GM12873 (cell line): ENCODE measurements around the gene VAMP4.

ENCODE experiments used
- TF ChIP-seq, protein P1 (sequence below): IDR thresholded peaks from 2 replicates; pipeline ENCODE4 v1.5.1; 2012; ENCODE audit warnings: low read depth, mild to moderate bottlenecking, moderate library complexity, low read length, control low read depth; ENCODE audit not compliant: insufficient read depth; ENCODE audit errors: missing control alignments

The VAMP4 gene

DNA sequence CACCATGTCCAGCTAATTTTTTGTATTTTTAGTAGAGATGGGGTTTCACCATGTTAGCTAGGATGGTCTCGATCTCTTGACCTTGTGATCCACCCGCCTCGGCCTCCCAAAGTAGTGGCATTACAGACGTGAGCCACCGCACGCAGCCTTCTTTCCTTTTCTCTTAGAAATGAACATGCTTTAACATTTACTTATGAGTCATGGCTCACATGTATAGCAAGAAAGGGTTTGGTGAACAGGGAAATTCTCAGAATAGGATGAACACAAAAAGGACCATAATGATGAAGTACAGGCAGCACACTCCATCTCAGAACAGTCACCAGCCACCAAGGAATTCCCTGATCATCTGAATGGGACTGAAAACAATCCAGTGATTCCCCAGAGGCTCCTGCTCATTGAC, 9.4 kb upstream of the VAMP4 start:
- TF ChIP-seq, protein P1, sequence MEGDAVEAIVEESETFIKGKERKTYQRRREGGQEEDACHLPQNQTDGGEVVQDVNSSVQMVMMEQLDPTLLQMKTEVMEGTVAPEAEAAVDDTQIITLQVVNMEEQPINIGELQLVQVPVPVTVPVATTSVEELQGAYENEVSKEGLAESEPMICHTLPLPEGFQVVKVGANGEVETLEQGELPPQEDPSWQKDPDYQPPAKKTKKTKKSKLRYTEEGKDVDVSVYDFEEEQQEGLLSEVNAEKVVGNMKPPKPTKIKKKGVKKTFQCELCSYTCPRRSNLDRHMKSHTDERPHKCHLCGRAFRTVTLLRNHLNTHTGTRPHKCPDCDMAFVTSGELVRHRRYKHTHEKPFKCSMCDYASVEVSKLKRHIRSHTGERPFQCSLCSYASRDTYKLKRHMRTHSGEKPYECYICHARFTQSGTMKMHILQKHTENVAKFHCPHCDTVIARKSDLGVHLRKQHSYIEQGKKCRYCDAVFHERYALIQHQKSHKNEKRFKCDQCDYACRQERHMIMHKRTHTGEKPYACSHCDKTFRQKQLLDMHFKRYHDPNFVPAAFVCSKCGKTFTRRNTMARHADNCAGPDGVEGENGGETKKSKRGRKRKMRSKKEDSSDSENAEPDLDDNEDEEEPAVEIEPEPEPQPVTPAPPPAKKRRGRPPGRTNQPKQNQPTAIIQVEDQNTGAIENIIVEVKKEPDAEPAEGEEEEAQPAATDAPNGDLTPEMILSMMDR = no peak

DNA sequence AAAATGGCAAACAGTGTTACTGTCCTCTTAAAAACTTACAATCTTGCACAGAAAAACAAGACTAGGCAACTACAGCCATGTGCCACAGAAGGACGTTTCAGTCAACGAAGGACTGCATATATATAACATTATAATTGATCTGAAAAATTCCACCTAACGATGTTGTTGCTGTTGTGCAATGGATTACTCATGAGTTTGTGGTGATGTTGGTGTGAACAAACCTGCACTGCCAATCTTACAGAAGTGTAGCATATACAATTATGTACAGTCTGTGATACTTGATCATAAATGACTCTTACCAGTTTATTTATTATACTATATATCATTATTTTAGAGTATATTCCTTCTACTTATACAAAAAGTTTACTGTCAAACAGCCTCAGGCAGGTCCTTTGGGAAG, 6.8 kb upstream of the VAMP4 start:
- TF ChIP-seq, protein P1 = no peak

DNA sequence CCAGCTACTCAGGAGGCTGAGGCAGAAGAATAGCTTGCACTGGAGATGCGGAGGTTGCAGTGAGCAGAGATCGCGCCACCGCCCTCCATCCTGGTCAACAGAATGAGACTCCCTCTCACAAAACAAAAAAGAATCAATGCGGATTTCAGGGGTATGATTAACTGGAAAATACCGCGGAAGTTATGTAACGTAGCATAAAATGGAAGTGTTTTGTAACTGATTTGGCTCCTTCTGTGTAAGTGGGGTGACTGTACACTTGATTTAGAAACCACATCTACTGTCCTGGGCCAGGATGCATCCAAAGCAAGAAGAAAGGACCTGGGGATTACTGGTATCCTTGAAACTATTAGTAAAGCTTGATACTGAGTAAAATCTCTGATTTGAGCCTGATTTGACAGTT, 3.1 kb upstream of the VAMP4 start:
- TF ChIP-seq, protein P1 = no peak

DNA sequence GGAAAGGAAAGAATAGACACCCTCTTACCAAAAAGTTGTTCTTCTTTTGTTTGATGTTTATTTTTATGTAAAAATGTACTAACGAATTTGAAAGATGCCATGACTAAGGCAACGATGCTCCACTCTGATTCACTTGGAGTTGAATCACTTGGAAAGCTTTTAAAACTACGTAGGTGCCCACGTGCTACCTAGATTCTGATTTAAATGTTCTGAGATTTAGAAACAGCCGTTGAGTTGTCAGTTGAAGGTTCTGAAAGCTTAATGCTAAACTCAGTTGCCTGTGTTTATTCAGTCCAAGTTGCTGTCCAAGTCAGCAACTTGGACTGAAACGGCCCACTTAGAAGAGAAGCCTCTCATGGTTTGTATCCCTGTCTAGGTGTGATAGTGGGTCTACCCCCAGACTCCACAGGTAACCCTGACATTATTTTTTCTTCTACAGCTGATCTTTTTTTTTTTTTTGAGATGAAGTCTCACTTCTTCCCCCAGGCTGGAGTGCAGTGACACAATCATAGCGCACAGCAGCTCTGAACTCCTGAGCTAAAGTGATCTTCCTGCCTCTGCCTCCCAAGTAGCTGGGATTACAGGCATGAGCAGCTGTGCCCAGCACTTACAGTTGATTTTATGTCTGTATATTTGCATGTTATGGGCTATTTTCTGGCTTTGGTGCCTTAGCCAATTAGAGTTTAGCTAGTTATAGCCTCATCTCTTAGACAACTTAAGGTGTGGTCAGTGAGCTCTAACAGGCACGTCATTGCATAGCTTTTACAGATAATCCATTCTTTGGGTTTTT, 1.4 kb upstream of the VAMP4 start:
- TF ChIP-seq, protein P1 = no peak

DNA sequence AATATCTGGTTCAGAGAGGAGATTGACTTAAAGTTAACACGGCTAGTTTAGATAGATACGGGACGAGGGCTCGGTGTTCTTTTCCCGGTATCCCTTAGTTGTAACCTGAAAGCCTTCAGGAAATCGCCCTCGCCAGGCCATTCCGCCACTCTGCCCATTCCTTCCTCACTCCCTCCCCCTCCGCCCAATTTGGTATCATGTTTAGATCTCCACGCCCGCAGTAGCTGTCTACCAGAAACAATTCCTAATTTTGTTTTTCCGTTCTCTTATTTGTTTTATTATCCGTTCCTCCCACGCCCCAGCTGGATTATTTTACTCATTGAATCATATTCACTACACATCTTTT, 685 bp upstream of the VAMP4 start:
- TF ChIP-seq, protein P1 = no peak

DNA sequence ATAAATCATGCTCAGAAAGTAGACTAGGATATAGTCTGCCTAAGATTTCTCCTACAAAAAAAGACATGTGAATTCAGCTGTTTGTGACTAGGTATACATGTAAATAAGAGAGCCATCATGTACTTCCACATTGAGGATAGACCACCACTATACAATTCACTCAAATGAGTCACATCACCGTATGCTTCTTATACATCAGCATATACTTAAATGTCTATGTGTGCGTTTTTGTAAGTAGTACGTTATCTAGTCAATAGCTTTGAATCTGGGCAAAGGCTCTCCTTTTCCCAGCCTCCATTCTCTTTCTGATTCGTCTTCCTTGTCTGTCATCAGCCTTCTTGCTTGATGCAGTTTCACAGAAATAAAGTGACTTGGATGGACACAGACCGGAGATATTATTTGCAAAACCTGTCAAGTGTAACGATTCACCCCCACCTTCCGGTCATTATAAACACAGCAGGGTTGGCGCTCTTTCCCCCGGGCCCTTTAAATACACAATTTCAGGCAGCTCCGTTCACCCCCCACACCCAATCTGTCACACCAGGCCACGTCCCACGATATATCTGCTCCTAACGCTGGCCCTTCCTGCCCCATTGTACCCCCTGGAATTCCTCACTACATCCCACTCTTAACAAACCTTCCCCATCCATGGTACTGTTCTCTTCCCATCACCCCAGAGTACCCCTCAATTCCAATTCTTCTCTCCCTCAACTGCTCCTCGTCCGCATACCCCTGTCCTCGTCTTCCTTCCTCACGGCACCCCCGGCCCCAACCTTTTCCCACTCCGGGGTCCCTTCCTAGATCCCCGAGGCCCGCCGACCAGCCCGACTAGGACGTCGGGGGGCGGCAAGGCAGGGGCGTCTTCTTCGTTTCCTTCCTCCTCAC, 636 bp downstream of the VAMP4 start:
- TF ChIP-seq, protein P1 = no peak

DNA sequence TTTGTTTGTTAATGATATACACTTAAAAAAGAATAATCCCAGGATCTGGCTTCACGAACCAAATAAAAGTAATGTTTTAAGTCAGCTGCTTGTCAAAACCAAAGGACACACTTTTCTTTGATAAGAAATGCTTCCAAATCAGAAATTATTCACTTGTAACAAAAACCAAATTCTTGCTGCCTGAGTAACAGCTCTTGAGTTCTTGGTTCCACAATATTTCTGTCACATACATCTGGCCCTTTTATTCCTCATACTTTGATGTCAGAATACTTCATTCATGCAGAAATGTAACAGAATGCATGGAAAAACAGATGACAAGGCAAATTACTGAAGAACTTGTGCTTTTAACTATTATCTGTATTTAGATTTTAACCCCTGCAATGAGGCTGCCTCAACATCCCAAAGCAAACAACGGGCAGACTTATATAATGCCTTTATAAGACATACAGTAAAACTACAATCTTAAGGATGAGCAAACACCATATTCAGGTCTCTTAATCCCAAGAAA, 1.5 kb downstream of the VAMP4 start:
- TF ChIP-seq, protein P1 = no peak
